Ovary (tissue), 9 donors: ENCODE data around the gene GREM2. TPM values are rescaled to one million over a fixed set of nuclear protein-coding genes. Genes with fewer than 3 reads are reported as not detected.

Source experiments
- DNase-seq, 5 donors: peaks; one replicate each; pipeline ENCODE4 v3.0.0-alpha.2; 2019 to 2020
- H3K27ac ChIP-seq, 2 donors: fragments of 200-600 bp; one replicate each; pipeline versions ENCODE4 v1.5.1 to v1.8.0; 2019 to 2022
- H3K27me3 ChIP-seq: fragments of 200-600 bp; one replicate; pipeline ENCODE4 v1.8.0; 2022
- H3K36me3 ChIP-seq: fragments of 200-600 bp; sonication (generic); one replicate; pipeline ENCODE4 v1.5.1; 2019
- H3K4me1 ChIP-seq: one replicate; pipeline ENCODE4 v1.8.1; 2013; ENCODE audit warnings: mild to moderate bottlenecking, moderate library complexity; ENCODE audit not compliant: insufficient read depth
- H3K4me3 ChIP-seq: fragments of 200-600 bp; sonication (generic); one replicate; pipeline ENCODE4 v1.5.1; 2017
- H3K9me3 ChIP-seq, 2 donors: fragments of 200-600 bp in 1 of 2; sonication (generic) in 1 of 2; one replicate each; pipeline versions ENCODE4 v1.5.1 to v1.8.1; 2013 to 2019; ENCODE audit warnings: mild to moderate bottlenecking in 1 of 2, moderate library complexity in 1 of 2
- EP300 ChIP-seq: sonication (generic); formaldehyde crosslinking; IDR thresholded peaks from one replicate; pipeline ENCODE4 v1.6.1; 2017; ENCODE audit warnings: antibody characterized with exemption
- POLR2A ChIP-seq: fragments of 450-650 bp; IDR thresholded peaks from one replicate; pipeline ENCODE4 v1.6.1; 2017; ENCODE audit warnings: antibody characterized with exemption, mild to moderate bottlenecking, moderate library complexity
- WGBS, 3 donors: extraction: QIAGEN DNeasy Blood & Tissue Kit in 1 of 3; methylation state at CpG; one replicate each; pipeline versions ENCODE4 v1.1.5 to v1.1.7; 2013 to 2017; 5-methylcytosine and 5-hydroxymethylcytosine counted together
- intact Hi-C, 4 donors: fragments of 100-400 bp; cut with DNase I; formaldehyde crosslinking; loops; one replicate each; pipeline versions ENCODE4 v1.11.0 to v1.15.1; 2022 to 2023
- polyA plus RNA-seq, 2 donors: library from polyadenylated mRNA; stranded (reverse); fragments of 200-250 nt in 1 of 2; fragments of 350-450 nt in 1 of 2; fragmentation: Illumina TruSeq in 1 of 2; extraction: RNeasy Lipid Tissue Mini Kit (QIAGEN cat#74804) in 1 of 2; gene quantifications; one replicate each; pipeline ENCODE4 v1.2.3, GENCODE V29; 2013 to 2014
- total RNA-seq, 7 donors: library from RNA; depleted of rRNA in 2 of 7; stranded (reverse); fragments of >200 nt in 2 of 7; fragmentation: NEBNext Ultra II Directional in 3 of 7; extraction: Animal tissue kit (Norgen Biotek cat#: 25700) in 3 of 7; gene quantifications; one replicate each; pipeline versions ENCODE4 v1.1.0 to v1.2.4, GENCODE V29; 2016 to 2023
- TF ChIP-seq, protein P1 (sequence below), 3 donors: fragments of 450-650 bp in 2 of 3; fragments of 200-600 bp in 1 of 3; IDR thresholded peaks; one replicate each; pipeline versions ENCODE4 v1.5.1 to v1.8.0; 2016 to 2022; ENCODE audit warnings: antibody characterized with exemption in 3 of 3, mild to moderate bottlenecking in 1 of 3
- donor health status: DM: no; HTN: no; CAD: no; lungs with moderate emphysema.
- donor health status: DM: no; HTN: no; CAD: no.
- donor health status: Bipolar disorder and iron deficiency.
- donor health status: DM: yes; HTN: yes; CAD: no.
- donor health status: DM: no; HTN: no; CAD: no.
- donor health status: DM: yes; HTN: yes; CAD: no.

The GREM2 gene
- total and polyA plus RNA-seq, 9 donors, result 0.95 to 16.7 (median 5.4) TPM

DNA sequence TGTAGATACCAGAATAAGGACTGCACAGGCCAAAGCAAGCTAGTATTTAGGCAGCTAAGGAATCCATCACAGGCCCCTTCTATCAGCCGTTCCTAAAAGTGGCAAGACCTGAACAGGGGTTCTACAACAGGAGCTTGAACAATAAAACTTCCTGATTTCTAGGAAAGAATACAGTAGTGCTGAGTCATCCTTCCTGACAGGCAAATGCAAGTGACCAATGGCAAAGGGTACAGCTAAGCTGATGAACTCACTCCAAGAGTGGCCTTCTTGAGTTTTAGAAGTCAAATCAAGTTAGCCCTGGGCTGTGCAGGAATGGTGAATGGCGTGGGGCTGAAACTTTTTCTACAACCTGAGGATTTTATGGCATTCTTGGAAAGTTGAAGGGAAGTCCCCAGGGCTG is 112.9 kb downstream of the GREM2 start:
- Histone ChIP-seq H3K9me3 (no peaks in the 10 kb centered on the region), H3K36me3 (no peaks in the 10 kb centered on the region), H3K4me1 (no peaks in the 10 kb centered on the region), H3K27me3 (no peaks in the 10 kb centered on the region), H3K27ac (no peak overlapping the region), H3K4me3 (no peak overlapping the region)
- intact Hi-C loops, result no loop called here
- TF ChIP-seq EP300 (no peak), POLR2A (no peak)
- TF ChIP-seq, protein P1, sequence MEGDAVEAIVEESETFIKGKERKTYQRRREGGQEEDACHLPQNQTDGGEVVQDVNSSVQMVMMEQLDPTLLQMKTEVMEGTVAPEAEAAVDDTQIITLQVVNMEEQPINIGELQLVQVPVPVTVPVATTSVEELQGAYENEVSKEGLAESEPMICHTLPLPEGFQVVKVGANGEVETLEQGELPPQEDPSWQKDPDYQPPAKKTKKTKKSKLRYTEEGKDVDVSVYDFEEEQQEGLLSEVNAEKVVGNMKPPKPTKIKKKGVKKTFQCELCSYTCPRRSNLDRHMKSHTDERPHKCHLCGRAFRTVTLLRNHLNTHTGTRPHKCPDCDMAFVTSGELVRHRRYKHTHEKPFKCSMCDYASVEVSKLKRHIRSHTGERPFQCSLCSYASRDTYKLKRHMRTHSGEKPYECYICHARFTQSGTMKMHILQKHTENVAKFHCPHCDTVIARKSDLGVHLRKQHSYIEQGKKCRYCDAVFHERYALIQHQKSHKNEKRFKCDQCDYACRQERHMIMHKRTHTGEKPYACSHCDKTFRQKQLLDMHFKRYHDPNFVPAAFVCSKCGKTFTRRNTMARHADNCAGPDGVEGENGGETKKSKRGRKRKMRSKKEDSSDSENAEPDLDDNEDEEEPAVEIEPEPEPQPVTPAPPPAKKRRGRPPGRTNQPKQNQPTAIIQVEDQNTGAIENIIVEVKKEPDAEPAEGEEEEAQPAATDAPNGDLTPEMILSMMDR (IDR thresholded peaks at IDR 0.05), result no peak
- DNase-seq, result no peak
- 72 to 88% (median 85%) methylated on average over 2 of the region's 2 CpGs for WGBS, 3 donors

DNA sequence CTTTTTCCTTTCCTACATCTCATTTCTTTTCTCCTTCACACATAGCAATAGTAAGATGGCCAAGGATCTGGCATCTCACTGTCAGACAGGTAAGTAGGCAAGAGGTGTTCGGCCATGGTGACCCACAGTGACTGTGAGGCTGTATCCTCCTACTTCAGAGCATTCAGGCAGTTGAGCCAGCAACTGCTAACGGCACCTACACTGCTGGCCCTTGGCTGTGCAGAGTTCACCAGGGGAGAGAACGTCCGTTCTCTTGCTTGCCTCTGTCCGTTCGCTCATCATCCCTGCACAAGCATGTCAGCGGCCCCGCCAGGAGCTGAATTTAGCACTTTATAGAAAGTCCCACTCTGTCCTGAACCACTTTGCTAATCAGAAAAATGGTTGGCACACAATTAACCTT is 113.6 kb downstream of the GREM2 start:
- WGBS, 3 donors, result 88 to 94% (median 92%) methylated on average over 8 of the region's 8 CpGs
- DNase-seq, result no peak
- H3K4me1 ChIP-seq, result no peaks in the 10 kb centered on the region
- intact Hi-C loops, result no loop called here
- no peaks in the 10 kb centered on the region for H3K9me3 ChIP-seq
- no peaks in the 10 kb centered on the region for H3K27me3 ChIP-seq
- H3K27ac ChIP-seq, result no peak overlapping the region
- H3K36me3 ChIP-seq, result no peaks in the 10 kb centered on the region
- TF ChIP-seq POLR2A (no peak), EP300 (no peak)
- TF ChIP-seq, protein P1 (IDR thresholded peaks at IDR 0.05), result no peak
- no peak overlapping the region for H3K4me3 ChIP-seq

DNA sequence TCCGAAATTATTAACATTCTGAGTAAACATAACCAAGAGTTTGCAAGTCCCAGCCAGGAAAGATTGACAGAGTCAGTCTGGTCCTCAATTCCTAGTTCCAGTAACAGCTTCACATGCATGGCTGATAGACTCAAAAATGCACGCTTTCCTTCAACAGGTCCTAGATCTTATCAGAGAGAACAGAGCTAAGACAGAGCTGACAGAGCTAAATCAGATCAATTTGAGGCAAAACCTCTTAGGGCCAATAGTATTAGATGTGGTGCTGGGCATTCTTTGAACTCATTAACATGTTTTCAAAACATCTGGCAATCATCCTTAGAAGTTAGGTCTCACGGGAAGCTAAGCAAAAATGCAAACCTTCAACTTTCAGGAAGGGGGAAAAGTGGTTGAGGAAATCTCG is 114.0 kb downstream of the GREM2 start:
- Histone ChIP-seq H3K27me3 (no peaks in the 10 kb centered on the region), H3K27ac (no peak overlapping the region), H3K36me3 (no peaks in the 10 kb centered on the region), H3K4me1 (no peaks in the 10 kb centered on the region), H3K4me3 (no peak overlapping the region), H3K9me3 (no peaks in the 10 kb centered on the region)
- whole genome bisulfite sequencing, 3 donors, result 75 to 84% (median 78%) methylated on average over 4 of the region's 4 CpGs
- no peak for DNase-seq
- TF ChIP-seq, protein P1 (IDR thresholded peaks at IDR 0.05), result no peak
- TF ChIP-seq POLR2A, result no peak
- TF ChIP-seq EP300, result no peak
- intact Hi-C loops, result no loop called here

DNA sequence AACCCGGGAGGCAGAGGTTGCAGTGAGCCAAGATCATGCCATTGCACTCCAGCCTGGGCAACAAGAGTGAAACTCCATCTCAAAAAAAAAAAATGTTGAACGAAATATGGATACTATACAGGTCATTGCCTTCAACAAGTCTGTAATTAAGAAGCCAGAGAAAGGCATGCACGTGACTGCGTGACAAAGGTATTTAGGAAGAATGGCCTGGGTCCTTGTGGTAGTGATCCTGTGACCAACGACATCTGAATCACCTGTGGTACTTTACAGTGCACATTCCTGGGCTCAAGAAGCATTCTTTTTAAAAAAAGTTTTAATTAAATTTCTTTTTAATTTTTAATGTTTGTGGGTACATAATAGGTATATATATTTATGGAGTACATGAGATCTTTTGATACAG is 115.0 kb downstream of the GREM2 start:
- Histone ChIP-seq H3K36me3 (no peaks in the 10 kb centered on the region), H3K9me3 (no peaks in the 10 kb centered on the region), H3K4me1 (no peaks in the 10 kb centered on the region), H3K27me3 (no peaks in the 10 kb centered on the region), H3K4me3 (no peak overlapping the region), H3K27ac (no peak overlapping the region)
- WGBS, 3 donors, result 92 to 93% (median 92%) methylated on average over 5 of the region's 5 CpGs
- DNase-seq, result no peak
- intact Hi-C loops, result no loop called here
- TF ChIP-seq, protein P1 (IDR thresholded peaks at IDR 0.05), result no peak
- TF ChIP-seq EP300 (no peak), POLR2A (no peak)

DNA sequence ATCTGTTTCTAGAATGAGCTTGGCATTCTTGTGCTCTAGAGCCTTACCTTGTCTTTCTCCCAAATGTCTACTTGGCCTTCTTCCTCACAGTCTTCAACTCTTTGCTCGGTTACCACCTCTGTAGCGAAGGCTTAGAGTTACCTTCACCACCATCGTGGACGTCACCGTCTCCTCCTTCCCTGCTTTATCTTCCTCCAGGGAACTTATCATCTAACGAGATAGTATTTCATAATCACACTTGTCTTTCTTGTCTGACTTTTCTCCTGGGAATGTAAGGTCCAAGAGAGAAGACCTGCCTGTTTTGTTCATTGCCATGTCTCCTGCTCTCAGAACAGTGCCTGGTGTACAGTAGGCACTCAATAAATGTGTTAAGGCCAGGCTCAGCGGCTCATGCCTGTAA is 115.6 kb downstream of the GREM2 start:
- TF ChIP-seq, protein P1 (IDR thresholded peaks at IDR 0.05), result no peak
- TF ChIP-seq POLR2A, result no peak
- no peak for TF ChIP-seq EP300
- no peak overlapping the region for H3K4me3 ChIP-seq
- H3K4me1 ChIP-seq, result no peaks in the 10 kb centered on the region
- H3K27ac ChIP-seq, result no peak overlapping the region
- 71 to 78% (median 74%) methylated on average over 7 of the region's 7 CpGs for WGBS, 3 donors
- no peaks in the 10 kb centered on the region for H3K36me3 ChIP-seq
- no peak for DNase-seq
- no peaks in the 10 kb centered on the region for H3K27me3 ChIP-seq
- no peaks in the 10 kb centered on the region for H3K9me3 ChIP-seq
- intact Hi-C loops, result no loop called here
